HG03571 (cell line): ENCODE measurements around the gene KLHL29.

Source experiments
- ATAC-seq: cut with Tn5 transposase; IDR thresholded peaks from one replicate; pipeline ENCODE4 v1.9.1; 2021; ENCODE audit not compliant: unreplicated experiment

Gene KLHL29

GRCh38 chr2:23622466-23622865 is 237.5 kb downstream of the KLHL29 start:
- ATAC-seq = no peak

DNA sequence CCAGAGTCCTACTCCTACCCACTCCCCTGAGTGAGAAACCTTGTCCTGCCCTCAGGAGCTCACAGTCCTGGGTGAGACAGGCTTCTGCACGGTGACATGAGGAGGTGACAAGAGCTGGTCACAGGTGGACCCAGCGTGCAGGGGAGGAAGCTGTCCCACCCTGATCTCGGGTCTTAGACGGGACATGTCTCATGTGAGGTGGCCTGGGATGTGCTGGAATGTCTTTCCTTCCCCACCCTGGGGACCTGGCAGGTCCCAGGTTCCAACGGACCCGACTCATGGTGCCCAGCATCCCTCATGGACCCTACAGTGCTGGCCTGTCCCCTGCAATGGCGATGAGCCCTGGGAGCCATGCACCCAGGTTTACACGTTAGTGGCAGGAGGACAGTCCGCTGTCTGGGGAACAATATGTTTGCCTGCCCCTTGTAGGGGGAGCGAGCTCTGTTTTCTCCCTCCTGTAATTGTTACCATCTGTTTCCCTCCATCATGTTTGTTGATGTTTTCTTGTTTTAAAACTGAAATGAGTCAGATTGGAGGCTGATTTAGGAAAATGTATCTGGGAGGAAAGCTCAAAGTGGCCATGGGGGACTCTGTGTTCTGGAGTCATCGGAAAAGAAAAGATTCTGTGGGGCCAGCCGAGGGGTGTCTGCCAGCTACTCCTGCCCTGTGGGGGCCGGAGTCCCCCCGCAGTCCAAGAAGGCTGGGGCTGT is 238.1 kb downstream of the KLHL29 start:
- ATAC-seq = no peak

DNA sequence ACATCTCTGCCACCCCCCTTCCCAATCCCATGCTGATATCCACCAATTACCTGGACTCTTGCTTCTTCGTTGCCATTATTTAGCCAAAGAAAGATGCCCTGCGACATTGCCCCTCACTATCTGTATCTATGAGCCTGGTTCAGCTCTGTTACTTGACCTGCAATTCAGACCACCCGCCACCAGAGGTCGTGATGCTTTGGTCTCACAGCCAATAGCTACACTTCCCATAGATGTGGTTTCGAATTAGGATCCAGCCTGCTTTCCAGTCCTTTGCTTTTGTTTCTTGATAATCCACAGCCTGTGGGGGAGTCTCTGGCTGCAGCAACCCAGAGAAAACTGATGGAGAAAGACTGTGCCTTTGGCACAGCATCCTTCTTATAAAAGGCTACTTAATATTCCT is 239.4 kb downstream of the KLHL29 start:
- ATAC-seq = no peak

DNA sequence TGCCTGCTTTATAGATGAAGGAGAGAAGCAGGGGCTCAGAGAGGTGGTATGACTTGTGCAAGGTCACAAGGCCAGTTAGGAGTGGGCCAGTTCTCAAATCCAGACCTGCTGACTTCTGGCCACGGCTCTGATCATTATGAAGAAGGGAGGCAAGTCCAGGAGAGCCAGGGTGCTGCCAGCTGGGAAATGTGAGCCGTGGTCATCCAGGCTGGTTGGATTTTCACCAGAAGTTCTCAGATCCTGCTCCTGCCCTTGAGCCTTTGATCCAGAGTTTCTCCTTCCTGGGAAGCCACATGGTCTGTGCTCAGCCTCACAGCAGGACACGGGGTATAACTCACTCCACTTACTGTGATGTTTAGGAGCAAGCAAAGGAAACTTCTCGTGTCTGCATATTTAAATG is 239.9 kb downstream of the KLHL29 start:
- no peak for ATAC-seq

- no peak for ATAC-seq
Observed at GRCh38 chr2:23625726-23626125, 240.7 kb downstream of the KLHL29 start.

DNA sequence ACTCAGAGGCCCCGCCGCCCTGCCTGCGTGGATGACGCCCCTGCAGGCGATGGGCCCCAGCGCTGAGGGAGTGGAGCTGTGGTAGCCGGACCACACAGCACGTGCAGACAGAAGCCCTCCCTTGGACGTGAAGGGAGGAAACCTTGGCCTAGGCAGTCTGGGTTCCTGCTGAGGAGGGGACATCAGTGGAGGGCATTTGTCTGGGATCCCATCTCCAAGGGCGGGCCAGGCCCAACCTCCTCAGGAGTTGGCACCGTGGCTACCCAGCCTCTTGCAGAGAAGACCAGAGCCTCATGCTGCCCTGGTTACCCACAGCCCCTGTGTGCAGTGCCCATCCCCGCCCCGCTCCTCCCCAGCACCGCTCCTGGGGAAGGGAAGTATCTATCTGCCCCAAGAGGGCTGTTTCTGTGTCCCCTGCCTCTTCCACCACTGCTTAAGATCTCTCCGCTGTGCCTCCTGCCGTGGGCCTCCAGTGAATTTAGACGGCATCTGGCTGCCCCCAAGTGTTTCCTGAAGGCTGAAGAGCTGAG is 241.8 kb downstream of the KLHL29 start:
- ATAC-seq = no peak

DNA sequence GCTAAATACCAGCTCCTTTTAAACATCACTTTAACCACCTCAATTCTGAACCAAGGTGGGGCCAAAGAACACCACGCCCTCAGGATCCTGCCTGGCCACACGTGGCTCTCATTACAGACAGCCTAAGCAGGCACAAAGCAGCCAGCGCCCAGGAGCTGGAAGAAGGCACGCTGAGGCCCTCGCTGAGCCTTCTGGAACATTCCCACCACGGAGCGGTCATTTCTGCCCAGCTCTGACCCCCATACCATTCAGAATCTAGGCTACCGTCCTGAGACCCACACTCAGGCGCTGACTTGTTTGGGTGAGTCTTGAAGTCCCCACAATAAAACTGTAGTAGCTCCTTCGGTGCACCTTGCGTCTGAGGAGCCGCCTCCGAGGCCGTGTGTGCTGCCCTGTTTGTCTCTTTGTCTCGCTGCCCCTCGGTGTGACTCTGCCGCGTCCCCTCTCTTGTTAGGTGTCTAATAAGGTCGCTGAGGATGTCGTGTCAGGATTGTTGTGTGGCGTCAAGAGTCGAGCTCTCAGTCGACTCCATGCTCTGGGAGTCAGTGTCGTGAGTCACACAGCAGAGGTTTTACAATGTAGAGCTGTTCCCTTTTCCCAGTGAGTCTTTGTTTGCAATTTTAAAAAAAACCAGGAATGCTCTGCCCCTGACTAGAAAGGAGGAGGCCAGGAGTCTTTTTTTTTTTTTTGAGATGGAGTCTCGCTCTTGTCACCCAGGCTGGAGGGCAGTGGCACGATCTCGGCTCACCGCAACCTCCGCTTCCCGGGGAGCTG is 242.4 kb downstream of the KLHL29 start:
- no peak for ATAC-seq

- ATAC-seq = no peak
Observed at GRCh38 chr2:23628926-23629771, 244.2 kb downstream of the KLHL29 start.

DNA sequence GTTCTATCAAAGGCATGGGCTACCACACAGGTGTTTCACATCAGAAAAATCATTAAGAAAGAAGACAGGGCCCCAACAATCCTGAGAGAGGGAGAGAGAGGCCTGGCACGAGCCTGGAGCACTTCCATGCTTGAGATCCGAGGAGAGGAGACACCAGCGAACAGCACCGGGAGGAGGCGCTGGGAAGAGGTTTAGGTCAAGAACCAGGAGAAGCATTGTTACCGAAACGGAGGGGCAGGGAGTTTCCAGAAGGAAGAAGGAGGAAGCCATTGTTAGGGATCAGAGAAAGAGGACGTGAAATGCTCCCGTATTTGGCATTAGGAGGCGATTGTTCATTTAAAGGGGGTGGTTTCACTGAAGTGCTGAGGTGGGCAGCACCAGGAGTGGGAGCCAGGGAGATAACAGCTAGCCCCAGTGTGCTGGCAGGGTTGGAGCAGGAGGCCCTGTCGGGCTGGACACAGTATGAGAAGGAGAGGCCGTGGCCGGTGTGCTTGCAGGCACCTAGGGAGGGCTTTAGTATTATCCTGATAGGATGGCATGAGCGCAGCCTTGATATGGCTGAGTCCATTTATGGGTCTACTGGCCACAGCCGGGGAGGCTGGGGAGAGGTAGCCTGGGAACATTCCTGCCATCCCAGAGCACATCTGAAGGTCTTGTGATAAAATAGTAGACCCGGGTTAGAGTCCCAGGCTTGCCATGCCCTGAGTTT is 244.9 kb downstream of the KLHL29 start:
- ATAC-seq = no peak

- no peak for ATAC-seq
Observed at GRCh38 chr2:23630961-23631360, 246.0 kb downstream of the KLHL29 start.

DNA sequence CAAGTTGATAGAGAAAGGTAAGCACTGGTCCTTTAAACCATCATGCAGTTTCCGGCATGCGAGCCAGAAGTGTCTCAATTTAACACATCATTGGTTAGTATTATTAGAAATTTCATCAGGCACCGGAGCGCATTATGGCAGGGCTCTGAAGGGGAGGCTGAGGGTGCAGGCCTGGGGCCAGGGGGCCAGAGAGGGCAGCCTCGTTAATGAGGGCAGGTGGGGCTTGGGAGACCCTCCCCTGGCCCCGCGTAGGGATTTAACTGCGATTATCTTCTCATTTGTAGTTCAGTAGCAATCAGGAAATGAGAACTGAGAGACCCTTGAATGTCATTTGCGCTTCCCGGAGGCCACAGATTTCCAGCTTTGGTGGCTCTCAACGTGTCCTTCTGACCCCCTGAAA is 246.4 kb downstream of the KLHL29 start:
- no peak for ATAC-seq

- ATAC-seq = no peak
Observed at GRCh38 chr2:23632386-23632785, 247.4 kb downstream of the KLHL29 start.

- ATAC-seq = no peak
Observed at GRCh38 chr2:23632831-23633395, 247.9 kb downstream of the KLHL29 start.

- no peak for ATAC-seq
Observed at GRCh38 chr2:23633966-23634365, 249.0 kb downstream of the KLHL29 start.

- ATAC-seq = no peak
Observed at GRCh38 chr2:23635442-23636340, 250.7 kb downstream of the KLHL29 start.

- ATAC-seq = no peak
Observed at GRCh38 chr2:23636426-23636825, 251.4 kb downstream of the KLHL29 start.

DNA sequence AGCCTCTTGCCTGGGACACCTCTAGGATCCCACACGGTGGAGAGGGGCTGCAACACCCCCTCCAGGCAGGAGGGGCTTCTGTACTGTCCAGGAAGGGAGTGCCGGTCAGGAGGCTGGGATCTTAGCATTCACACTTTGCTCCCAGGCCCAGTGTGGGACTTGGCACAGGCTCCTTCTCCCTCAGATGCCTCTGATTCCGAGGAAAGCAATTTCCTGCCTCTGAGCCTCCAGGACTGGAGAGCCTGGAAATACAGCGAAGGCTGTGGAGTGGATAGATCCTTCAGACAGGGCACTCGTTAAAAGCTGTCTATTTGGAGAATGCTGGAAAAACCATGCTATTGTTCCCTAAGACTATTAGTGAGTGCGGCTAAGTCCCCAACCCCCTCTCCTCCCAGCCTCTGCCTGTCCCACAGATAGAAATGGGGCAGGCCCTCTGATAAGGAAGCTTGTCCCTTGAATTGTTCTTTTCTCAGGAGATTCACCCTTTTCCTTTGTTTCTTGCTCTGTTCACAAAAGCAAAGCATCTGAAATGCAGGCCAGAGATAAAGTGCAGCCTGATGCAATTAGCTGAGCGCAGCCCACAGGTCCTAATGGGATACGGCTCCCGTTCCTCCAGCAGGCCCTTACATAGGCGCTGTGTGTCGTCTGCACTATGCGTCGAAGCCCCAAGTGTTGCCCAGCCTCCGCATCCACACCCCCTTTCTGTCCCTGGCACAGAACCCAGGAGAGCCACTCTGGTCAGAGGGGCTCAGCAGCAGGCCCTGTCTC is 252.2 kb downstream of the KLHL29 start:
- no peak for ATAC-seq

GRCh38 chr2:23639406-23639982 is 254.5 kb downstream of the KLHL29 start:
- ATAC-seq = no peak
